OCI-LY3 (cell line): ENCODE measurements around the gene LINGO1.

ENCODE experiments used
- H2AFZ ChIP-seq: fragments of 200-600, 300-600 bp; shearing (Covaris generic); 2 replicates; pipeline ENCODE4 v1.6.0; 2014; ENCODE audit warnings: antibody characterized with exemption, low read depth, low read length
- H3K27ac ChIP-seq: fragments of 200-600, 300-600 bp; sonication (generic); 2 replicates; pipeline ENCODE4 v1.5.1; 2014; ENCODE audit warnings: mild to moderate bottlenecking, low read length, moderate library complexity, mixed read lengths
- H3K27me3 ChIP-seq: fragments of 200-600, 300-600 bp; sonication (generic); 2 replicates; pipeline ENCODE4 v1.6.1; 2014; ENCODE audit warnings: low read depth, low read length, mixed read lengths
- H3K36me3 ChIP-seq: fragments of 200-600, 300-600 bp; sonication (generic); replicated peaks from 2 replicates; pipeline ENCODE3; 2014; ENCODE audit warnings: low read depth, low read length, mixed read lengths
- H3K4me1 ChIP-seq: fragments of 300-600, 200-600 bp; sonication (generic); 2 replicates; pipeline ENCODE4 v1.6.1; 2014; ENCODE audit warnings: low read length, mixed read lengths
- H3K4me2 ChIP-seq: fragments of 200-600, 300-600 bp; sonication (generic); 2 replicates; pipeline ENCODE4 v1.6.1; 2014; ENCODE audit warnings: low read length, mixed read lengths
- H3K4me3 ChIP-seq: fragments of 300-600, 200-600 bp; sonication (generic); 2 replicates; pipeline ENCODE4 v1.5.1; 2014; ENCODE audit warnings: antibody characterized with exemption, mild to moderate bottlenecking, low read length, moderate library complexity
- H3K79me2 ChIP-seq: fragments of 300-600, 200-600 bp; shearing (Covaris generic); 2 replicates; pipeline ENCODE4 v1.6.1; 2014; ENCODE audit warnings: mild to moderate bottlenecking, low read length, mixed read lengths
- H3K9ac ChIP-seq: fragments of 300-600, 200-600 bp; shearing (Covaris generic); 2 replicates; pipeline ENCODE4 v1.6.0; 2014; ENCODE audit warnings: mild to moderate bottlenecking, low read length, moderate library complexity
- H3K9me3 ChIP-seq: fragments of 200-600, 300-600 bp; shearing (Covaris generic); 2 replicates; pipeline ENCODE4 v1.6.1; 2014; ENCODE audit warnings: low read length, mixed read lengths; ENCODE audit not compliant: insufficient read depth
- H4K20me1 ChIP-seq: fragments of 200-600, 300-600 bp; sonication (generic); 2 replicates; pipeline ENCODE4 v1.6.1; 2016; ENCODE audit warnings: low read length, mixed read lengths; ENCODE audit not compliant: insufficient read depth
- CTCF ChIP-seq: fragments of 200-600, 300-600 bp; sonication (generic); IDR thresholded peaks from 2 replicates; pipeline ENCODE4 v1.5.1; 2014; ENCODE audit warnings: antibody characterized with exemption, low read length, low read depth
- EZH2phosphoT487 ChIP-seq: fragments of 200-600 bp; shearing (Covaris generic); IDR thresholded peaks from 2 replicates; pipeline ENCODE4 v1.6.1; 2018; ENCODE audit warnings: antibody characterized with exemption, mixed run types, low read depth

The LINGO1 gene

DNA sequence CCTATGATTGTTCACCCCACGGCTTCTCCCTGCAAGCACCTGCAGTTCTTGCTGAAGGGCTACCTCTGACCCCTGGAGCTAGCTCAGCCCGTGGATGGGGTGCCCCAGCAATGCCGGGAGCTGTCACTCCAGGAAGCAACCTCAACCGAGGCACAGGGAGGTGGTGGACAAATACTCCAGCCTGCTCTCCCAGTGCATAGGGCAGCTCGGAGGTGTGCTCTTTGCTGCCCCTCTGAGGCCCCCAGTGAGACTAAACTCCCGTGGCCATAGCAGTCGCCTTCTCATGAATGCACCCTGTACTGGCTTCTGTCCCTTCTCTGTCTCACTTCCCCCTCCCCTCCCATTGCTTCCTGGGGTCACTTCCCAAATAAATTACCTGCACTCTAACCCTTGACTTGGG is 48.5 kb downstream of the LINGO1 start:
- TF ChIP-seq EZH2phosphoT487 (no peak), CTCF (peak; percentile 53)
- no peak overlapping the region for H3K4me2 ChIP-seq
- H3K4me1 ChIP-seq, result peaks cover 5% of the 10 kb centered on the region; the same call in 1 of the 2 replicates
- no peak overlapping the region for H3K4me3 ChIP-seq
- H2AFZ ChIP-seq, result no peak overlapping the region
- no peaks in the 10 kb centered on the region for H3K9me3 ChIP-seq
- H3K9ac ChIP-seq, result no peak overlapping the region
- H3K79me2 ChIP-seq, result no peaks in the 10 kb centered on the region
- H3K36me3 ChIP-seq, result no peaks in the 10 kb centered on the region
- no peak overlapping the region for H3K27ac ChIP-seq
- H3K27me3 ChIP-seq, result 0 out of 2 replicates have a peak, but pooled peaks cover 6% of the 10 kb centered on the region
- no peaks in the 10 kb centered on the region for H4K20me1 ChIP-seq

GRCh38 chr15:77582763-77583162 is 49.9 kb downstream of the LINGO1 start:
- no peaks in the 10 kb centered on the region for H4K20me1 ChIP-seq
- TF ChIP-seq CTCF (no peak), EZH2phosphoT487 (no peak)
- no peaks in the 10 kb centered on the region for H3K79me2 ChIP-seq
- H3K27me3 ChIP-seq, result no peaks in the 10 kb centered on the region
- H3K4me1 ChIP-seq, result peaks cover 5% of the 10 kb centered on the region; the same call in 1 of the 2 replicates
- H3K9ac ChIP-seq, result no peak overlapping the region
- H3K4me3 ChIP-seq, result no peak overlapping the region
- no peaks in the 10 kb centered on the region for H3K36me3 ChIP-seq
- no peak overlapping the region for H2AFZ ChIP-seq
- H3K9me3 ChIP-seq, result no peaks in the 10 kb centered on the region
- H3K4me2 ChIP-seq, result no peak overlapping the region
- H3K27ac ChIP-seq, result no peak overlapping the region

DNA sequence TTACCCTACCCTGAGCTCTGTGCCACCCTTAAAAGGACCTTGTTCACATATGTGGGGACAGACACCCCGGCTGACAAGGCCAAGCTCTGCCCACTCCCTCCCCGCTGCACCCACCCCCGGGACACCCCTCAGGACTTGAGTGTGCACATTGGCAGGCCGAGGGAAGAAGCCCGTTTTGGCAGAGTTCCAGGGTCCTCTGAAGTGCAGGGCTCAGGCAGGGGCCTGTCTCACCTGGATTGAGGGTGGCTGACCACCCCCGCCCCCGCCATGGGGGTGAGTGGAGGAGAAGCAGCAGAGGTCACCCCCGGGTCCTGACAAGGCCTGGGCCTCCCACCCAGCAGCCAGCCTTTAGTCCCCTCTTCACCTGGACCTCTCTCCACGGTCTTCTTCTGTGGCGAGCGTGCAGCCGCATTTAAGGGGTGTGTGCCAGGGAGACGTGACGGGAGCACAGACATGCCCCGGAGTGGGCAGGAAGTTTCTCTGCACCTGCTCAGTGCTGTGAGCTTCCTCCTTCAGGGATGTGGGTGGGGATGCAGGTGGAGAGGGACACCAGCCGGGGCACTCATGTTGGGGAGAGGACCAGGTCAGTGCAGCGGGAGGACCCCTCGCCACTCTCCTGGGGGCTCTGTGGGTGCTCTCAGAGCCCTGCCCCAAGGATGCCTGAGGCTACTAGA is 50.7 kb downstream of the LINGO1 start:
- H3K27me3 ChIP-seq, result no peaks in the 10 kb centered on the region
- no peak overlapping the region for H3K9ac ChIP-seq
- no peaks in the 10 kb centered on the region for H3K36me3 ChIP-seq
- no peak overlapping the region for H3K4me2 ChIP-seq
- H2AFZ ChIP-seq, result no peak overlapping the region
- no peak overlapping the region for H3K4me3 ChIP-seq
- H3K79me2 ChIP-seq, result no peaks in the 10 kb centered on the region
- no peaks in the 10 kb centered on the region for H3K9me3 ChIP-seq
- H3K27ac ChIP-seq, result no peak overlapping the region
- TF ChIP-seq EZH2phosphoT487 (no peak), CTCF (no peak)
- no peaks in the 10 kb centered on the region for H4K20me1 ChIP-seq
- peaks cover 5% of the 10 kb centered on the region; the same call in 1 of the 2 replicates for H3K4me1 ChIP-seq

GRCh38 chr15:77580996-77581682 is 51.6 kb downstream of the LINGO1 start:
- Histone ChIP-seq H4K20me1 (no peaks in the 10 kb centered on the region), H3K4me1 (peaks cover 5% of the 10 kb centered on the region; the same call in 1 of the 2 replicates), H3K27me3 (peaks cover under 1% of the 10 kb centered on the region; the same call in 1 of the 2 replicates), H3K9me3 (no peaks in the 10 kb centered on the region), H3K79me2 (no peaks in the 10 kb centered on the region), H2AFZ (no peak overlapping the region), H3K27ac (no peak overlapping the region), H3K4me3 (no peak overlapping the region), H3K9ac (no peak overlapping the region), H3K4me2 (no peak overlapping the region), H3K36me3 (no peaks in the 10 kb centered on the region)
- TF ChIP-seq CTCF (no peak), EZH2phosphoT487 (no peak)
